NOMO-1 (cell line): ENCODE data around the gene BACH2.

Source experiments
- DNase-seq, 2 experiments: peaks; one replicate each; lab custom pipeline; 2025; ENCODE audit not compliant: unreplicated experiment in 2 of 2; lab: John Stamatoyannopoulos, UW

Gene BACH2

DNA sequence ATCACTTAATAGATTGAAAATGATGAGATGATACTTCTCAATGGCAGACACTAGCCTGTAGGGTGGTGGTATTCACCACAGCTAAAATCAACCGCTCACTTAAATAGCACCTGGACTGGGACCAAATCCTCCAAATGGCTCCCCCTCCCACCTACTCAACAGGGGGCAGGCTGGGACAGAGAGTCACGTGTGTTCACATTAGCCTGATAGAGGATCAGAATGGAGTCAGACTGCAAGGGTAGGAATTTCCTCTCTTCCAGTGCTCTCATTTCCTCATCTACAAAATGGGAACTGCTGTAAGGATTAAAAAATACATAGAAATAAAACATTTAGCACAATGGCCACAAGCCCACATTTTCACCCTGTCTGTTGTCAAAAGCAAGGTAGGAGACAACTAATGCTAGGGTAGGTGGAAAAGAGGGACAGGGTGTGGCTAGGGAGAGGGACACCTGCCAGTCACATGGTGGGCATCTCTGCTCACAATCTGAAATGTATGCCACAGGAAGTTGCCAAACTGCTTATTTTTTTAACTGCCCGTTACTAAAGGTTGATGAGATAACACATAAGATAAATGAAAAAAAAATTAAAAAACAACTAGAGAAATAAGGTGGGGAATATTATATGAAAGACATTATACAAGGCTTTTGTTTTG lies 55.3 kb downstream of the BACH2 start:
- peak in 1 of 2 experiments; percentile 5 for DNase-seq

DNA sequence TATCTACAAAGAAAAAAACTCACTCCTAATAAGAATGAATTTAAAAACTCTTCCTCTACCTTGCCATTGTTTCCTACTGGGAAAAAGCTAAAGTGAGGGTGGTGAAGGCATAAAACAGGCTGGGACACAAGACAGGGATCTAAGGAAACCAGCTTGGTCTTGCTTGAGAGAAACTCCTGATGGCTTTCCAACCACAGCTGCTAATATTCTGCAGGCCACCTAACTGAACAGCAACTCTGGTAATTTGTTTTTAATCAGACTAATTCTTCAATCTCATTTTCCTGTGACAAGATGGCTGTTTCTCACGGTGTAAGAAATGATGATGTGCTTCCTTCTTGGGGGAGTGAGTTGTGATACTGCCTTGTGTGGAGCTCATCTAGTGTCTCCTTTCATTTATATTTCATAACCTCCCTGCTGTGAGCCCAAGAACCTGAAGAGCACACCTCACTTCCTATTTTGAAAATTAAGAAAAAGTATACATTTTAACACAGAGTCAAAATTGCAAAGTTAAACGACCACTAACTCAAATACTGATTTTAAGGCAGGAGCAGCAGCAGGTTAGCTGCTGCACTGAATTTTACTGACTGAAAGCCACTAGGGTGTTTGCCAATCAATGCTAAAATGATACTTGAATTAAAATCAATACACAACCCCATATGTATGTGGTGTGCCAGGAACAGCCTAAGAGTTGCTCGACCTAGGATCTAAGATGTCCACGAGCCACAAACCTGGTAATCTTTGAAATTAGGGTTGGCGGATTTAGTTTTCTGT lies 58.0 kb downstream of the BACH2 start:
- no peak for DNase-seq

DNA sequence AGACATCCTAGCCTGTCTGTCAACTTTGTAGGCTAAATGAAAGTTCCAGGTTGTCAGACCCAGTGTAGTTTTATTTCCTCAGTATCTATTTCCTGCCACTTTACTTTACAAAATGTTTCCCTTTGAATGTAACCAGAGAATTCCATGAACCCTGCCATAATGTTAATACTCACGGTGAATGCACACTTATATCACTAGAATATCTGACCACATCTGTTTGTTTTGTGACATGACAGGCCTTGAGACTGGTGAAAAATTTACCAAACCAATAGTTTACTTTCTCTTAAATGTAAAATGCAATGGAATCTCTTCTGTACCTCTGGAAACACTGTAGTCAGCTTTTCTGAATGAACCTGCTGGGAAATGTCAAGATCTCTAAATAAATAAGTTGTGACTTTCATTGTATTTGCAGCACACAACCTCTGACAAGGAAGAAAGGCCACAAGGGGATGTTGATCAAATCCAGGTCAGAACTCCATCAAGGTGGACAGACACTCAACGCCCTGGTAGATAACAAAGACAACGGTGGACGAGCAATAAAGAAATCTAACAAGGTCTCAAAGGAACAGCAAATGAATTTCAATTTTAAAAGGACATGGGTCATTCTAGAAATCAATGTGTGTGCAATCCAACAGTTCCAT lies 59.2 kb downstream of the BACH2 start:
- no peak for DNase-seq

DNA sequence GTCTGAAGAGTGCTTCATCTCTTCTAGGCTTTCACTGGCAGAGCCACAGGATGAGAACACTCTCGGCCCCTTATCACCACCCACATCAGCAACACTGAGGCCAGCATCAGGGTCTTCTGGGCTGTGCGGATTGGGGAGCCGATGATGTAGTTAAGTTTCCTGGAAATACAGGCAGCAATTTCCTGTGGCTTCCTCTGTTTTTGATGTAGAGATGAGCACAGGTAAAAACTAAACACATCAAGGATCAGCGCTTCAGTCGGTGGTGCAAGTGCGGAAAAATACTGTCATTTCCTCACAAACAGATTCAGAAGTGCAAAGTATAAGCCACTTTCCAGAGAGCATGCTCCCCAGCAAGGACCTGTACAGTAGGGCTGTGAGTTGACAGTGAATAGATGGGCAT lies 62.6 kb downstream of the BACH2 start:
- DNase-seq = no peak

DNA sequence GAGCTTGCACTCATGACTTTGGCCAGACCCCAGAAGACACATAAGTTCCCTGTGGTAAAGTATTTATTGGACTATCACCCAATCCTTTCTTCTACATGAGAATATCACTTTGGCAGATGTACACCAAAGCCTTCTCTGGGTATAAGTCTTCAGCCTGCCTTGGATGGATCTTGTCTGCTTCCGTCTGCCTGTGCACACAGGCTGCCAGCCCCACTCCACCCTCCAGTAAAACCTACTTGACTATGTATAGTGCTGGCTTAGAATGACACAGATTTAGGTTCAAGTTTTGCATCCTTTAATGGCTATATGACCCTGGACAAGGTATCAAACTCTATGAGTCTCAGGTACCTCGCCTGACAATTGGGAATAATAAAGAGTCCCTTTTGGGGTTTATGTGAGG lies 63.4 kb downstream of the BACH2 start:
- no peak for DNase-seq

DNA sequence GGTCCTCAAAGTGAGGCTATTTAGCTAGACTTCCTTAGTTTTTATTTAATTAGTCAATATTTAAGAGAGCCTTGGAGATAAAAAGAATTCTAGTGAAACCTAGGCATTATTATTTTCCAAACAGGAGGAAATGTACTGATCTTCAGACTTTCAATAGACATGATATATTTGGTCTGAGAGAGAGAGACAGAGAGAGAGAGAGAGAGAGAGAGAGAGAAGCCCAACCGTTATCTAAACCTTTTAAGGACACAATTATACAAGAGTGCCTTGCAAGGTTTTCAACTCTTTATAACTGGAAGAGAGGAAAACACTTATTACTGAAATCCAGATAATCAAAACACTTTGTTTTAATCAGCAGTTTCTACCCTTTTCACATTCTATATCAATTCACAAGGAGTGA lies 64.8 kb downstream of the BACH2 start:
- DNase-seq = no peak

DNA sequence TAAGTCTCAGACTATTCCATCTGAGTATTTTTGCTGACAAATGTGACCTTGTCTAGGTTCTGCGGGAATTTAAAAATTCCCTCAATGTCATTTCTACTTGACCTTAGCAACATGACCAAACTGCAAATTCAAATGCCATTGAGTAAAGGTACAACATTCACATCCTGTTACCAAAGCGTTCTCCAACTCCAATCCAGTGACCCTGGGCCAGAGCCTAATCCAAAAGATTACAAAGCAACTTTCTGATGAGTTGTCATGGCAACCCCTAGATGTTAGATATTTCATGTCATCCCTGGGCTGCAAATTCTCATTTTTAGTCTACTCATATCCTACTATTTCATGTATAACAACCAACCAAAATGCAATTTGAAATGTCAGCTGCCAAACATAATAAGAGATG lies 65.3 kb downstream of the BACH2 start:
- no peak for DNase-seq

DNA sequence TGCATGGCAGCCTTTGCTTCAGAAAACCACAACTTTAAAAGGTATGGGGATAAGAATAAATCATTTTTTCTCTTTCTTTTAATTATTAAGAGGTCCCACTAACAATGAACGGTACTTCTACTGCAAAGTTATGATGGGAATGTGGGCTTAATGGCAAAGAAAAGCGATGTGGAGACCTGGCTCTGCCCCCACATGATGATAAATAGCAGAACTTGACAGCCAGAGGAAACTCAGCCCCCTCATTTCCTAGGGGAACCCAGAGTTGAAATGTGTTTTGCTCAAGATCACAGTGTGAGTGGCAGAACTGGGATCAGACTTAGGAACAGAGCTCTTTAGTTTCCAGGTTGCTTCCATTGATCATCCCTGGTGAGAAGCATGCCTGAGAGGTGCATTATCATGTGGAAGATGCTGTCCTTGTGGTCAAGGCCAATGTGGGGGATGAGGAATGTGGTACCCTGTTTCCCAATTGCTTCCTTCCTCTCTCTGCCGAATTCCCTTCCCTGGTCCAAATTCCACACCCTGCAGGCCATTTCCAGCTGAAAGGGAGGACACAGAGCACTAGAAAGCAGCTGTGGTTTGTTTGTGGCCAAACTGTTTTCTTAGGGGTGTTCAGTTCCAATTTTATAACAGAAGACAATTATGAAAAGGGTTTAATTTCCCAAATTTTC lies 66.0 kb downstream of the BACH2 start:
- DNase-seq = no peak

DNA sequence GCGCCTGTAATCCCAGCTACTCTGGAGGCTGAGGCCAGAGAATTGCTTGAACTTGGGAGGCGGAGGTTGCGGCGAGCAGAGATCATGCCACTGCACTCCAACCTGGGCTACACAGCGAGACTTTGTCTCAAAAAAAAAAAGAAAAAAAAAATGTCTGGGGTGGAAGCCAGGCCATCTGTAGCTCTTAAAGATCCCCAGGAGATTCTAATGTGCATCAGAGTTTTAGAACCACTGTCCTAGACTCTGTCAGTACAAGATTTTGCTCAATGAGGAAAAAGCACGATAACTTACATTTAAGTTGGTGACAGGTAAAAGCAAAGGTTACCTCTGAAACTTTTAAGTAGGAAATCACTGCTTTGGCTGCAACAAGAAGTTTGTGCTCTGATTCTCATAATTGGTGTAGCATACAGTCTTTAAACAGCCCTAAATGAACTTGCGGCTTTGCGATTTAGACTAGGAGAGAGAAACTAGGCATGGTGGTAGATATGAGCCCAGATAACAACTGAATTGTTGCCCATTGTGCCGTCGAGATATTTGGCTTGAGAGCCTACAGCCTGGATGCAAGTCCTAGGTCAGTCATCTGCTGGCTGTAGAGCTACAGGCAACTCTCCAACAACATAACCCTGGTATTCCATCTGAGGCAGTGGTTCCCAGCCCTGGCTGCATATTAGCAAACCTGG lies 67.2 kb downstream of the BACH2 start:
- DNase-seq = no peak

DNA sequence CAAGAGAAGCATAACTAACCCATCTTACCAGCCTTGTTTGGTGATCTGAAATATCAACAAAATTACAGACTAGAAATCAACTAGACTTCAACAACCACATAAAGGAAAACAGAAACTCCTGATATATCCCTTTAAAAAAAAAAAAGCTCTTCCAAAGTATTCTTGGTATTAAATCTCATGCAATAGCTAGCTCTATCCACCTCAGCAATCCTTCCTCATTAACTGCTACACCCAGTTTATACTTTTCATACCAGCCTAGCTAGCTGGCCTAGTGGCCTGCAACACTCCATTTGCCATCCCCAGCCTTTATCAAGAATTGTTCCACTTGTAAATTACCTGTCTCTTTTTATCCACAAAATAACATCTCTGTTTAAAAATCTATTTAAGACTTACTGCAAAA lies 69.0 kb downstream of the BACH2 start:
- no peak for DNase-seq

DNA sequence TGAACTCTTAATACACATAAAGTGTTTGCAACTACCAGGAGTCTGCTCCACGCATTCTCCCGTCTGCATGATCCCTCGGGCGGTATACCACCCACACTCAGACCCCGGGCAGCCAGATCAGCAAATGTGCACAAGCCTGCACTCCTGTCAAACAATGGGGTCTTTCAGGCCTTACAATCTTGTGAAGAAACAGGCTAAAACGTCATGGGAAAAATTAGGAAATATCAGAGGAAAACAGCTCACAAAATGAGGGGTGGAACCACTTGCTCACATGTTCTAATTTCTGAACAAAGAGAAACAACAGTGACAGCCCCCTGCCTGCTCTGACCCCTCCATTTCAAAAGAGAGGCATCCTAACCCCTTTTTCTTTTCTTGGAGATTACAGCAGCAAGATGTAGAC lies 69.4 kb downstream of the BACH2 start:
- no peak for DNase-seq

DNA sequence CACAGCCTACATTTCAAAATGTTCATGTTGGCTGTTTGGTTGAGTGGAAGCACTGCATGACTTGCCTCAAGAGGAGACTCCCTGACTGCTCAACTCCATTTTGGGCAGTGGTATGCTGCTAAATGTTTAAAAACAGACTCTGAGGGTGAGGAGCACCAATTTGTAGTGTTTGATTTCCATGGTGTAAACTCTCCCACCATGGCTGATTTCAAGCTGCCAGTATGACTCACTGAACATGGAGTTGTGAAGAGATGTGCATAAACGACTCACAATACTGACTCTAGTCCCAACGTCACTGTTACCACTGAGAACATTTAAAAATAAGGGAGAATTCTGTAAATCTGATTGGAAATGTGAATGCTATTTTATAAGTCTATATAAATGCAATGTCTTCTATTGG lies 70.4 kb downstream of the BACH2 start:
- DNase-seq = no peak

DNA sequence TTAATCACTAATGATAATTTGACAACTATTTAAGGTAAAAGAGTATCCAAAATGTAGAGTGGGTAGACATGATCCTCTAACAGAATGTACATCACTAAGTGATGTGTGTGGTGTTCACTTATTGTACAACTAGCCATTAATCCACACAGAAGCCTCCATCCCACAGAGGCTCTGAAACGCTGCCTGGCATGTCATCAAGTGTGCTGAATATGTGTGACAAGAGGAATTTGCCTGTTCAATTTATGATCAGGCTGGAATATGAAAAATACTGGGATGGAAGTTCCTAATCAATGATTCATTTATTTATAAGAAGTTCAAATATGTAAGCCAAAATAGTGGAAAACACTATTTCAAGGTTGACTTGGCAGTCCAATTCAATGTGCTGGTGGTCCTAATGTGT lies 72.4 kb downstream of the BACH2 start:
- no peak for DNase-seq

DNA sequence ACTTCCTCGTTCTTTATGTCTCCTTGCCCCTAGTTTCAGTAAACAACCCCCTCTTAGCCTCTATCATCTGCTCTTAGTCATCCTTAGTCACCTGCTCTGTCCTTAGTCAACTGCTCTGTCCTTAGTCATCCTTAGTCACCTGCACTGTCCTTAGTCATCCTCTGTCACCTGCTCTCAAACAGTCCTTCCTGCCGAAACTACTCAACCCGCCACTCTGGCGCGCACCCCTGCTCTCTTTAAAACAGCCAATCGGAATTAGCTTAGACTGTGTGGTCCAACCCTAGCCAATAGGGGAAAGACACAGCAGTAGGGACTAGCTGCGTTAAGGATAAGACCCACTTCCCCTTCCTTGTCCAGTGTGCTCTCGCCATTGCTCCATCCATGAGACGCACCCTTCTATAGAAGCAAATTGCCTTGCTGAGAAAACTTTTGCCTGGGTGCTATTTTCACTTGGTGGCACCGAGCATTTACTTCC lies 73.9 kb downstream of the BACH2 start:
- no peak for DNase-seq

DNA sequence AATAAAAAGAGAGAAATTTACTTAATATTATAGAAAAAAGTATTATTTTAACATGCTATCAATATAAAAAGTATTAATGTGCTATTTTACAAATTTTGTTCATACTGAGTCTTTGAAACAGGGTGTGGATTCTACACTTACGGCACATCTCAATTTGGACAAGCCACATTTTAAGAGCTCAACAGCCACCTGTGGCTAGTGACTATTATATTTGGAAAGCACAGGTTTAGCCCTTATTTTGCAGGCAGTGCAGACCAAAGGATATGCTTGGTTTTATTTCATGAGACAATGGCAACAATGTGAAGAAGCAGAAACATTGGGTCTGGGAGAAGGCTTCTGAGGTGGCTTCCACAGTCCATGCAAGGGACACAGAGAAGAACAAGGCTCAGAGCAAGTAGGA lies 74.6 kb downstream of the BACH2 start:
- no peak for DNase-seq

DNA sequence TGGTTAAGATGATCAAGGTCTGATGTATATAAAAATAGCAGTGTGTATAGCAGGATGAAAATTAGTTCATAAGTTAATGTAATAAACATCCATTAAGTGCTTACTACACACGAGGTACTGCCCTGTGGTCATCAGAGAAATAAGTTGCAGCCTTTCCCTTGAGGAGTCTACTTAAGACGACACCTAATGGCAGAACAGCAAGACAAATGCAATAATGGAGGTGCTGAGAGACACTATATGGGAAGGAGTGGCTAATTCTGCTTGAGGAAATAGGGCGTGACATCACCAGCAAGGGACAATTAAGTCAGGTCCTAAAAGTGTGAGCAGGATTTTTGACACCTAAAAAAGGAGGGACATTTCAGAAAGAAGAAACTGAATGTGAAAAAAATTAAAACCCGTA lies 75.2 kb downstream of the BACH2 start:
- no peak for DNase-seq

DNA sequence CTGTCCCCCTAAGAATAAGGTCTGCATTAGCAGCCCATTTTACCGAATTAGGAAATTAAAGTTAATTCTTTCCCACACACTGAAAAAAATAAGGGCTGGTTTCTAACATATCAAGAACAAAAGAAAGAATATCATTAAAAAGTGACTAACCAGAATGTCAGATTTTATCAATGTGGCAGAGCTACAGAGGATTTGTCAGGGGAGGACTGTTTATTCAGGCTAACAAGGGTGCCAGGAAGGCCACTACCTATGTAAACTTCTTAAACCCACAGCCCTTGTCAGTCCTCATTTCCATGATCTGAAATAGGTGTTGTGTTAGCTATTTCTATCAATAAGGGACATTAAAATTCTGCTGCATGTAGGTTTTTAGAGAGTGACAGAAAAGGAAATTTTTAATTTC lies 76.4 kb downstream of the BACH2 start:
- no peak for DNase-seq

DNA sequence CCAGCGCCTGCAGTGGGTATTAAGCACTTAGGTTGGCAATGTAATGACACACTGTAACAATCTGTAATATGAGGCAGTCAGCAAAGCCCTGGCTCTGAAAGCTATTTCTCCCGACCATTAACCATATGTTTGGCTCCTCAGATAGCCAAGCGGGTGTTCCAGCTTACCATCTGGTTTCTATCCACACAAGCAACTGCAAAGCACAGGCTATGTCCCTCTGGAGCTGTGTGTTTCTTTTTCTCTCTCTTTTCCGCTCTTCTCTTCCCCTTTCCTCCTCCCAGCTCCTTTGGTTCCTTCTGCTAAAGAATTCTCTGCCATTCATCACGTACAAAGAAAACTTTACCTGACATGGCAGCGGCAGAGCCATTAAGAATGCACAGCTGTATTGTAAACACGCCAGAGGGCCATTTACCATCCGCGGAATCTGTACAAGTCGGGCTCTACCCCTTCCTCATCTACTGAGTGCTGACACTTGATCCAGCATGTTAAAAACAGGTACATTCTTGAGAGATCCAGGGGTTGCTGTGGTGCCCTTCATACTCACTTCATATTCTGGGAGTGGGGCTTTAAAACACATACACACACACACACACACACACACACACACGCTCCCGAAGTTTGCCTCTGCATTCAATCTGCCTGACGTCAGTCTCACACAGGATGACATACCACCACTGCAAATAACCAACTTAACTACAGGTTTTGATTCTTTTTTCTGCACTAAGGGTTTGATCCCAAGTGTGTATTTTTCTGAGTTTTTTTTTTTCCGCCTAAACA lies 77.2 kb downstream of the BACH2 start:
- no peak for DNase-seq

DNA sequence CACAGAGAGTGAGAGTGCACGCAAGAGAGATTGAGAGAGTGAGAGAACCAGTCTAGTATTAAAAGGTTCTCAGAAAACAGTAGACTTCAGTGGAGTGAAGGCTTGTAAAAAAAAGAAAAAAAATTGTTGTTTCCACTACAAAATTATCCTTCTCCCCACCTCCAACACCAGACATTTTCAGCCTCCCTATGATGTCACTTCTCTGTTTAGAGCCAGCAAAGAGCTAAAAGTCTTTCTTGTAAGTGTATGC lies 77.8 kb downstream of the BACH2 start:
- no peak for DNase-seq

DNA sequence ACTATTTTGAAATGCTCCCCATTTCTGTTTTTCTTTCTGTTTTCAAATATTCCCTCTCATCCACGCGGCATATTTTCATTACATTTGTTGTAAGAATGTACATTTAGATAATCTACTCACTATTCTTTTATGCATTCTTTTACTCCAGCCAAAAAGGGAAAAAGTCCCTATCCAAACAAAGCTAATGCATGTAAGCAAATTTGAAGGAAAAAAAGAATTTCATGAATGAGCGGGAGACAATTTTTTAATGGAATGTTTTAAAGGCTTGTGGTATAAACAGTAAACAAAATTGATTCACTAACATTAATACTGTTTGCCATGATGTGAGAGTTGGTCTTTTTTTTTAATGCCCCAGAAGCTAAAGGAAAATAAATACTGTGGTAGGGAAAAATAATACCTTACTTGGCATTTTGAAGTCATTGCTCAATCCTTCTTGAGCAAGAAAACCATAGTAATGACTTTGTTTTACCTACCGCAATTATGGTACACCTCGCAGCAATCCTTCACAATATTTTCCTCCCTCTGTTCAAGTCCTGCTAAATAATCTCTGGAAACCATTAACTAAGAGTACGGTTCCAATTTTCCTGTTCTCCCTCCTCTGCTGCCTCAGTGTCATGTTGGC lies 79.0 kb downstream of the BACH2 start:
- peak; percentile 11 for DNase-seq
